GM21381 (cell line): ENCODE results near the gene LRRC2.
"Not testable (repeated sequence)": the region's sequence is repeated elsewhere in the genome, so short reads cannot be mapped to it uniquely, and the experiment has no call there.

Source experiments
- ATAC-seq: cut with Tn5 transposase; IDR thresholded peaks from one replicate; pipeline ENCODE4 v1.9.1; 2021; ENCODE audit warnings: mild to moderate bottlenecking, moderate library complexity; ENCODE audit not compliant: unreplicated experiment

LRRC2 gene

GRCh38 chr3:46536758-46537157 is 29.3 kb downstream of the LRRC2 start:
- ATAC-seq: no peak

GRCh38 chr3:46535746-46536145 is 30.4 kb downstream of the LRRC2 start:
- no peak for ATAC-seq

DNA sequence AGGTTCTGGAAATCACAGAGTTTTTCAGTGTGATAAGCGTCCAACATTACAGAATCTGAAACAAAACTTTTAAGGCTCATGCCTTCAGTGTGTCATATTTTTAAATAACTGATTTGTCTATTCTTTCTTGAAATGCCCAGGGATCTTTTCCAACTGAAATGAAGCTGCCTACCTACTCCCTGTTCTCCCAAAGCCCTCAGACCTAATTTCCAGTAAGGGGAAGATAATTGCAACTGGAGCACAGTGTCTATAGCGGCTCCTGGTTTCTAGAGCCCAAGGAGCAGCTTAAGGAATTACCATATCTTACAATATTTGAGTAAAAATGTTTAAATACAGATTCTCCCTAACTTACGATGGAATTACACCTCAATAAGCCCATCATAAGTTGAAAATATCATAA is 33.0 kb downstream of the LRRC2 start:
- ATAC-seq: no peak

DNA sequence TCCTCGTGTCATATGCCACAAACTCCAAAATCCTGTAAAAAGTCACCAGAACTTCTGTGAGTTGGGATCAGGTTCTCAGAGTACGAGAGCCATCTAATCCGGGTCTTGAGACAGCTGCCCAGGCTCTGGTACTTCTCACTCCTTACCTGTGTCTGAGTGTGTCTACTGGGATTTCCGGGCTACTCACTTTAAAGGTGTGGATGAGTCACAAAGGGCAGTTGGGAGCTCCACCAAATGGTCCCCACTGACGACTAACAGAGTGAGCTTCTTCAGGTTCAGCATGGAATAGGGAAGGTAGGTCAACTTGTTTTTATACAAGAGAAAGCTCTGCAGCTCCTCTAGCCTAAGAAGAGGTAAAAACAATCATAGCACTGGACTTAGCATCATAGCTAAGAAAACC is 38.9 kb downstream of the LRRC2 start:
- ATAC-seq: no peak

GRCh38 chr3:46524832-46525231 is 41.3 kb downstream of the LRRC2 start:
- no peak for ATAC-seq

- ATAC-seq: no peak
Observed at GRCh38 chr3:46524008-46524407, 42.1 kb downstream of the LRRC2 start.

GRCh38 chr3:46523556-46523955 is 42.5 kb downstream of the LRRC2 start:
- no peak for ATAC-seq

GRCh38 chr3:46522201-46522600 is 43.9 kb downstream of the LRRC2 start:
- not testable (repeated sequence) for ATAC-seq

- ATAC-seq: no peak
Observed at GRCh38 chr3:46521096-46521495, 45.0 kb downstream of the LRRC2 start.

GRCh38 chr3:46520531-46520930 is 45.6 kb downstream of the LRRC2 start:
- no peak for ATAC-seq

GRCh38 chr3:46519952-46520351 is 46.1 kb downstream of the LRRC2 start:
- no peak for ATAC-seq

GRCh38 chr3:46517784-46518181 is 48.3 kb downstream of the LRRC2 start:
- no peak for ATAC-seq

DNA sequence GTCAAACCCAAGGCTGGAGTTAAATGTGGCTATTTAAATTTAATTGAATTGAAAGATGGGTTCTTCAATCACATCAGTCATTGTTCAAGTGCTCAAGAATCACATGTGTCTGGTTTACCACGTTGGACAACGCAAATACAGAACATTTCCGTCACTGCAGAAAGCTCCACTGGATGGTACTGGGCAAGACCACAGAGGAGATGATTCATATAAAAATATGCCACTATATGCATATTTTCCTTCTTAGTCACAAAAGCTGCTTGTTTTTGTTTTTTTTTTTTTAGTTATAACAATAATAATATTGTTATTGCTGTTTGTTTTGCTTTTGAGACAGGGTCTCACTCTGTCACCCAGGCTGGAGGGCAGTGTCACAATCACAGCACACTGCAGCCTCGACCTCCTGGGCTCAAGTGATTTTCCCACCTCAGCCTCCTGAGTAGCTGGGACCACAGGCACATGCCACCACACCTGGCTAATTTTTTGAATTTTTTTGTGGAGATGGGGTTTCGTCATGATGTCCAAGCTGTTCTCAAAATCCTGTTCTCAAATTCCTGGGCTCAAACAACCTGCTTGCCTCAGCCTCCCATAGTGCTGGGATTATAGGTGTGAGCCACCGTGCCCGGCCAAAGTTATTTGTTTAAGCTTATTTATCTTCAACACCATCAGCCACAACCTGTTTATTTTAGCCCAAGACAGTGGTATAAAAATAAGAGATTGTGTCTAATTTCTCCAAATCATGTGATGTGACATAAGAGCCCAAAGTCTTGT is 48.9 kb downstream of the LRRC2 start:
- no peak for ATAC-seq

- ATAC-seq: no peak
Observed at GRCh38 chr3:46516521-46516920, 49.6 kb downstream of the LRRC2 start.

GRCh38 chr3:46512191-46512749 is 53.8 kb downstream of the LRRC2 start:
- ATAC-seq: no peak

DNA sequence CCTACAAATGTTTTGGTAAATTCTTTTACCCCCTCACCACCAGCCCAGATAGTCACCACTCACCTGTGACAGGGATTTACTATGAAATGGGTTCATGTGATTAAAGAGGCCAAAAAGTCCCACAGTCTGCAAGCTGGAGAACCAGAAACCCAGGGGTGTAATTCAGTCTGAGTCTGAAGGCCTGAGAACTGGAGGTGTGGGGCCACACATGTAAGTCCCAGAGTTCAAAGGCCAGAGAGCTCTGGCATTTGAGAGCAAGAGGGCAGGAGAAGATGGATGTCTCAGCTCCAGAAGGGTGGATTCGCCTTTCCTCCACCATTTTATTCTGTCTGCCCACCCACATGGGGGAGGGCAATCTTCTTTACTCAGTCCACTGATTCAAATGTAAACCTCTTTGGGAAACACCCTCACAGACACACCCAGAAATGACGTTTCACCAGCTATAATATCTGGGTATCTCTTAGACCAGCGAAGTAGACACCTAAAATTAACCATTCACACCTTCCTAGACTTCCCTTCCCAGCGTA is 56.4 kb downstream of the LRRC2 start:
- no peak for ATAC-seq

DNA sequence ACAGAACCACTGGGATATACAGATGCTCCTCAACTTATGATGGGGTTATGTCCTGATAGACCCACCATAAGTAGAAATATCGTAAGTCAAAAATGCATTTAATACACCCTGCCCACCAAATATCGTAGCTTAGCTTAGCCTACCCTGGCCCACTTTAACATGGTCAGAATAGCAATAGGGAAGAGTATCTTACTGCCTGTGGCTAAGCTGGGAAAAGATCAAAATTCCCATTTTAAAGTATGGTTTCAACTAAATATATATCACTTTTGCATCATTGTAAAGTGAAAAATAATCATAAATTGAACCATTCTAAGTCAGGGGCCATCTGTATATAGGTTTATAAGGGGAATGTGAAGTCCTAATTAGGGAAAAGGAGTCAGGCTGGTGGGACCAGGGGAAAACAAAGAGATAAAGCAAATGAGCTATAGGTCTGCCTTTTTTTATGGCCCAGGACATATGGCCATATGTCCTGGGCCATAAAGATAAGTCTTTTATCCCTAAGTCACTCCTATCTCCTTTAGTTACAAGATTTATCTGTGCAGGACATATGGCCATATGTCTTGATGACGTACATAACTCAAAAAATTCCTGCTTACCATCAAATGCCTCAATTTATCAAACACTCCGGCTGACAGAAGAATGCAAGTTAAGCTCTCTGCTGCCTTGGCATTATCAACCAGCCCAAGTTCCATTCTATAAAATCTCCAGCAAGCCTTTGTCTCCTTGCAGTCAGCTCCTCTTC is 57.1 kb downstream of the LRRC2 start:
- ATAC-seq: no peak

GRCh38 chr3:46506526-46506925 is 59.6 kb downstream of the LRRC2 start:
- ATAC-seq: no peak

GRCh38 chr3:46505953-46506352 is 60.1 kb downstream of the LRRC2 start:
- ATAC-seq: no peak

GRCh38 chr3:46504789-46505188 is 61.3 kb downstream of the LRRC2 start:
- ATAC-seq: no peak

GRCh38 chr3:46503200-46503874 is 62.8 kb downstream of the LRRC2 start:
- no peak for ATAC-seq
